ENCODE results near the gene COX11. TPM values are rescaled to one million over a fixed set of nuclear protein-coding genes. Genes with fewer than 3 reads are reported as not detected.

The COX11 gene
- total and polyA plus RNA-seq, 8 donors, result 18.5 to 95.6 (median 31.5) TPM

Small RNA genes within 50 kb of the gene (small RNA-seq; reads per million reads assigned to genes)
- 0 reads per million in 4 donors for gene AC007485.1

Other genes with a start within 250 kb of the COX11 start
- gene TOM1L1, start 67.8 kb downstream of the COX11 start, total RNA-seq, result 100 to 1,000 TPM in 1 of 5 donors, 10 to 100 TPM in 4; 19.4 to 134 (median 50.0) TPM
- 10 to 100 TPM; 21.4 to 64.2 (median 45.2) TPM for gene TOM1L1, start 67.8 kb downstream of the COX11 start, polyA plus RNA-seq
- 10 to 100 TPM in 3 of 5 donors, 1 to 10 TPM in 2; 1.4 to 65.3 (median 20.5) TPM for gene STXBP4, start 111 bp upstream of the COX11 start, total RNA-seq
- gene STXBP4, start 111 bp upstream of the COX11 start, polyA plus RNA-seq, result 1 to 10 TPM in 2 of 3 donors, under 1 TPM in 1; 0.68 to 3.4 (median 3.1) TPM